ENCODE data around the gene TMEM123.
"Not testable (repeated sequence)": the region's sequence is repeated elsewhere in the genome, so short reads cannot be mapped to it uniquely, and the experiment has no call there.

- not testable (repeated sequence) for TF ChIP-seq CTCF (IDR thresholded peaks at IDR 0.05; ENCODE audit: borderline replicate concordance, extremely low read depth, low read length, poor library complexity, severe bottlenecking); EZH2 (IDR thresholded peaks at IDR 0.05; ENCODE audit: borderline replicate concordance, low read depth, low read length, severe bottlenecking)
Measured at GRCh38 chr11:102432560-102432959, 20.0 kb downstream of the TMEM123 start.

Measured in DND-41 (cell line).